GM21576 (cell line): Measurements from ENCODE around the gene CCDC187.
"Not testable (repeated sequence)": the region's sequence is repeated elsewhere in the genome, so short reads cannot be mapped to it uniquely, and the experiment has no call there.

Experiments
- ATAC-seq: cut with Tn5 transposase; IDR thresholded peaks from one replicate; pipeline ENCODE4 v1.9.1; 2021; ENCODE audit warnings: mild to moderate bottlenecking, moderate library complexity; ENCODE audit not compliant: unreplicated experiment

The CCDC187 gene

GRCh38 chr9:136244122-136244968, 59.5 kb downstream of the CCDC187 start:
- no peak for ATAC-seq

- ATAC-seq = no peak
These were observed 60.3 kb downstream of the CCDC187 start for GRCh38 chr9:136243631-136244030.

DNA sequence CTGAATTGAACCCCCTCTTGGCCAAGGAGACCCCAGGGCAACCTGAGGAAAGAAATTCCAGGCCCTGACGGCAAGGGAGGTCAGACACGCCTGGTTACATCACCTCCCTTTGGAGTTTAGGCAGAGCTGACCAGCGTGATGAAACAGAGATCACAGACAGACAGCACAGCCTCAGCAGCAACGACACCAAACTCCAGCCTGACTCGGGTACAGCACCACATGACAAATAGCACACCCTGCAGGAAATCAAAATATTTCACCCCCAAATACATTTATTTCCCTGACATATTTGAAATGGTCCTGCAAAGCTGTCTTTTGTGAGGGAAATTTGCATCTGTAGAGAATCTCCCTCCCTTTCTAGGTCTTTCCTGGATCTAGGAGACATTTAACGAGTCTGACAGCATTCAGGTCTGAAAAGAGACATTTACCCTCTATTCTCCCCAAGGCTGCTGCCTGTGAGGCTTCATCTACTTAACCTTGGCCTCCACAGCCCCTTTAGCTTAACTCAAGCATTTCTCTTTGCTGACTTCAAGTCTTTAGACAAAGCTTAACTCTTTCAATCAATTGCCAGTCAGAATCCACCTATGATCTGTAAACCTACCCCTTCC, 60.9 kb downstream of the CCDC187 start:
- no peak for ATAC-seq

DNA sequence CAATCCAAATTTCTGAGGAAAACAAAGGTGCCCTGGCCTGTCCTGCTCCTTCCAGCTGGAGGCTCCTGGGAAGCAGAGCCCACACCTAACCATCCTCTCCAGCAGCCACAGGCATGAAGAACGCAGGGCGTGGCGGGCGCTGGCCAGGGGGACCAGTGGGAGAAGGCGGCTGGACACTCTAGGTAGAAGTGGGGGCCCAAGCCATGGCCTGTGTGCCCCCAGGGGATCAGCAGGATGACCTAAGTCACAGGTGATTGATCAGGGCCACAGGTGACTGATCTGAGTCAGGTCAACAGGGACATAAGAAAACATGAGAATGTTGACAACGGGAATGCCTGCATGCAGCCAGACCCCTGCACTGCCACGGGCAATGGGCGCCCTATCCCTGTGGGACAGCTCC, 61.6 kb downstream of the CCDC187 start:
- no peak for ATAC-seq

GRCh38 chr9:136241542-136241941, 62.4 kb downstream of the CCDC187 start:
- no peak for ATAC-seq

DNA sequence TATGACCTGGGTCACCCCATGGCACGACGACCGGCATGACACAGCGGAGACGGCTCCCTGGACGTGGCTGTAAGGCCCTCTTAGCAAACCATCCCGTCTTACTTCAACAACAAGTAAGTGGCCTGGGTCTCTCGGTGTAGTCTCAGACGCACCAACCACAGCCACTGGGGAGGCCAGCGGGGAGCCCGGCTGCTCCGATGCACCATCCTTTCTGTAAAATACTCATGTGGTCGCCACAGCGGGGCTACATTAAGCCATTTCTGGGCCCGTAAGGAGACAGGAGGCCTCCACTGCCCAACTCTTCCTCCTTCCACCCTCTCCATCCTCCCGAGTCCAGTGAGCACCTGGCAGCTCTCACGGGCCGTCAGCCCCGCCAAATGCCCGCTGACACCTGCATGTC, 63.0 kb downstream of the CCDC187 start:
- no peak for ATAC-seq

- ATAC-seq = no peak
These were observed 63.9 kb downstream of the CCDC187 start for GRCh38 chr9:136239983-136240330.

DNA sequence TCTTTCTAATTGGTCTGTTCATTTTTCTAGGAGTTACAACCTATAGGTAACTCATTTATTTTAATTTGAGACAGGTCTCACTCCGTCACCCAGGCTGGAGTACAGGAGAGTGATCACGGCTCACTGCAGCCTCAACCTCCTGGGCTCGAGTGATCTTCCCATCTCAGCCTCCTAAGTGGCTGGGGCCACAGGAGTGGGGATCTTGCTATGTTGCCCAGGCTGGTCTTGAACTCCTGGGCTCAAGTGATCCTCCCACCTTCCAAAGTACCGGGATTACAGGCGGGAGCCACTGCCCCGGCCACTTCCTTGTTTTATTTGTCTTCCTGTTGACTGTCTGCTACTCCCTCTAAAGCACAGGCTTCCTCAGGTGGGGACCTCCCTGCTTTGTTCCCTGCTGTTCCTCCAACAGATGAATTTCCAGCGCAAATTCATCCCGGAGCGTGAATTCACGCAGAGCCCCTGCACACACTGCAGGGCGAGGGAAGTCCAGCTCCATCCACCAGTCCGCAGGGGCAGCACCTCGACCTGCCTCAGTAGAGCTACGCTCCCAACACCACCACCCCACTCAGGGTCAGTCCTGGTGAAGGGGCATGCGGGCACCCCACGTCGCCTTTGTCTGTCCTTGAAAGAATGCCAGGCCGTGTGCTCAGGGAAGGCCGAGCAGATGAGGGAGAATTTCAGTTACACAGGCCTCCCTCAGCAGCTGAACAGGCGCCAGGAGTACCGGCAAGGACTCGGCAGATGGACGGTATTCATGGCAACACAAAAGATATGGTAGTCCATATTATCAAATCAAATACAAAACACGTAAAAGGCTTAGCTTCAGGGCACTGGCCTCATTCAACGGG, 64.5 kb downstream of the CCDC187 start:
- no peak for ATAC-seq

GRCh38 chr9:136238342-136238732, 65.6 kb downstream of the CCDC187 start:
- no peak for ATAC-seq

DNA sequence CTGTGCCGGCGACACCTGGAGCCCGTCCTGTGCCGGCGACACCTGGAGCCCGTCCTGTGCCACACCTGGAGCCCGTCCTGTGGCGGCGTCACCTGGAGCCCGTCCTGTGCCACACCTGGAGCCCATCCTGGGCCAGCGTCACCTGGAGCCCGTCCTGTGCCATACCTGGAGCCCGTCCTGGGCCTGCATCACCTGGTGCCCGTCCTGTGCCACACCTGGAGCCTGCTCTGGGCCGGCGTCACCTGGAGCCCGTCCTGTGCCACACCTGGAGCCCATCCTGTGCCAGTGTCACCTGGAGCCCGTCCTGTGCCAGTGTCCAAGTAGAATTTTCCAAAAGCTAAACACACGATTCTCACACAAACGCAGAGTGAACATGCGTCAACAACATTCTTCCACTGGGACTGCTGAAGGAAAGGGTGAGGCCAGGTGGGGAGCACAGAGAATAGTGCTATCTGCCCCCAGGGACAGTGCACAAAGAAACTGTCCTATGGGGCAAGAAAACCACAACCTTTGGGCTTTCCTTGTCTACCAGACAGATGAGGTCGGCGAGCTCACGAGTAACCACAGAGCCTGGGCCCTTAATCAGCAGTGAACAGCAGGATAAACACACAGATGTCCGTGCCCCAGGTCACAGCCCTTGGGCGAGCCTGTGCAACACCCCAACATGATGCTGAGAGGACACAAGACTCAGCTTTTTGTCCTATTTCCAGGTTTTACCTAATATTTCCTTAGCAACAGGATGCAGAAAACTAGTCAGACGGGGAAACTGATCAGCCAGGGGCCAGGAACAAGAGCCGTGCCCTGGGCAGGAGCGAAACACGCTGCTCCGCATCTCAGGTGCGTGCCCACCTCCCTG, 66.2 kb downstream of the CCDC187 start:
- ATAC-seq = no peak

DNA sequence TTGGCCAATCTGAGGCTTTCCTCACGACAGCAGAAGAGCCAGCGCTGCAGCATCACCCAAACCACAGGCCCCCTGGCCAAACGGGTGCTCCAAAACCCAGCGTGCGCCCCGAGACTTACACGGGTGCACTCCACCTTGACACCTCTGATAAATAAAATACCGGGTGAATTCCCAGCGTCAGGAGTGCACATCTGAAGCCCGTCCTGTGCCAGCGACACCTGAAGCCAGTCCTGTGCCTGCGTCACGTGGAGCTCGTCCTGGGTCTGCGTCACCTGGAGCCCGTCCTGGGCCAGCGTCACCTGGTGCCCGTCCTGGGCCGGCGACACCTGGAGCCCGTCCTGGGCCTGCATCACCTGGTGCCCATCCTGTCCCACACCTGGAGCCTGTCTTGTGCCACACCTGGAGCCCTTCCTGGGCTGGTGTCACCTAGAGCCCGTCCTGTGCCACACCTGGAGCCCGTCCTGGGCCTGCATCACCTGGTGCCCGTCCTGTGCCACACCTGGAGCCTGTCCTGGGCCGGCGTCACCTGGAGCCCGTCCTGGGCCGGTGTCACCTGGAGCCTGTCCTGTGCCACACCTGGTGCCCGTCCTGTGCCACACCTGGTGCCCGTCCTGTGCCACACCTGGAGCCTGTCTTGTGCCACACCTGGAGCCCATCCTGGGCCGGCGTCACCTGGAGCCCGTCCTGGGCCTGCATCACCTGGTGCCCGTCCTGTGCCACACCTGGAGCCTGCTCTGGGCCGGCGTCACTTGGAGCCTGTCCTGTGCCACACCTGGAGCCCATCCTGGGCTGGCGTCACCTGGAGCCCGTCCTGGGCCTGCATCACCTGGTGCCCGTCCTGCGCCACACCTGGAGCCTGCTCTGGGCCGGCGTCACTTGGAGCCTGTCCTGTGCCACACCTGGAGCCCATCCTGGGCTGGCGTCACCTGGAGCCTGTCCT, 67.2 kb downstream of the CCDC187 start:
- not testable (repeated sequence) for ATAC-seq

DNA sequence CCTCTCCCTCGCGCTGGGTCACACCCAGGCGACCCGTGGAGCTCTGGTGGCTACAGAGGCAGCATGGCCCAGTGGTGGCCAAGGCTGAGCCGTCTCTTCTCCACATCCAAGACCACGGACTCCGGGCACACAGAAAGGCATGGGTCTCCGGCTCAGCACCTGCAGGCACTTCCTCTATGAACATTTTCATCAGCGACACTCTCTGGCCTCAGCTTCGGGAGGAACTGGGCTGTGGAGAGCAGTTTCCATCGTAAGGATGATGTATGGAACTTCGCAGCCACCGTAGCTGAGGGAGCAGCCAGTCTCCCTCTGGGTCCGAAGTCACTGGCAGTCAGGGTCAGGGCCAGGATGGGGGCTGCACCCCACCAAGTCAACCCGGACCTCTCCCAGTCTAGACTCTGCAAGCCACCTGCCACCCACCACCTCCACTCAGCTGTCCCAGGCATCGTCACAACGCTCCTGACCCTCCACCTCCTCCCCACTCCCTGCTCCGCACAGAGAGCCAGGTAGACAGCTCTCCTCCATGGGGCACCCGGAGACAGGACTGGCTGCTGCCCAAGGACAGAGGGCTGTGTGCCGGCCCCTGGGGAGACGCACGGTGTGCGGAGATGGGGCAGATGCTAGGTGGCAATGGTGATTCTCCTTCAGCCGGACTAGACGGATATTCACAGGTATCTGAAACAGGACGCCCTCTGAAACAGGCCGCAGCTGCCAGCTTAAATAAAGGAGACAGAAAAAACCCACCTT, 68.0 kb downstream of the CCDC187 start:
- no peak for ATAC-seq

DNA sequence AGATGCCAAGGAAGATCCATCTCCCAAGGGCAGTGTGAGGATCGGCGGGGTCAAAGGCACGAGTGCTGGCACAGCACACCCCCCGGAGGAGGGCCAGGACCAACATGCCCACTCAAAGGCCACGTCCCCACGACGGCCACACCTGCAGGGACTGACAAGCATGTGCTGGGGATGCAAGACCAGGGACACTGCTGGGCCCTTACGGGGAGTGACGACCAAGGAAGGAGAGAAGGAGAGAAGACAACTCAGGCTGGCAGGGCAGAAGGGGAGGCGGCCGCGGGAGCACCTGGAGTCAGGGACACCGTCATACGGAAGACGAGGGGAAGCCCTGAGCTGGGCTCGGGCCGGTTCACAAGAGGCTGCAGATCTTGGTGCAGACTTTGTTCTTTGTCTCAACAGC, 68.7 kb downstream of the CCDC187 start:
- no peak for ATAC-seq

- no peak for ATAC-seq
These were observed 69.3 kb downstream of the CCDC187 start for GRCh38 chr9:136234597-136234996.

GRCh38 chr9:136233868-136234267, 70.0 kb downstream of the CCDC187 start:
- ATAC-seq = no peak

- ATAC-seq = no peak
These were observed 70.5 kb downstream of the CCDC187 start for GRCh38 chr9:136233411-136233810.

DNA sequence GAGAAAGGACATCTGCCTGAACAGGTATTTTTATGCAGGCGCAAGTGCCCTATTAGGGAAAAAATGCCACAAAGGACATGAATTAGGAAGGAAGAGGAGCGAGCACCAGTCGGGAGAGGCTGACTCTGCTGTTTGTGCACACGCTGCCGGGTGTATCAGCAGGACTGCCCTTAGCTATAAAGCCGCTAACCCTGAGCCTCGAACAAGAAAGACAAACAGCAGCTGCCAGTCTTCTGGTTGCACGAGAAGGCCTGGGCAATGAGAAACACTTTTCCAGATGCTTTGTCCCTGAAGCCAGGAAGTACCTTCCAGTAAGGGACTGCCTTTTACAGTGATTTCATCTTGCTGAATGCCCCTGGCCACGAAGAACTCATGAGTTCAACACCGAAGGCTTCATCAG, 70.9 kb downstream of the CCDC187 start:
- ATAC-seq = no peak

DNA sequence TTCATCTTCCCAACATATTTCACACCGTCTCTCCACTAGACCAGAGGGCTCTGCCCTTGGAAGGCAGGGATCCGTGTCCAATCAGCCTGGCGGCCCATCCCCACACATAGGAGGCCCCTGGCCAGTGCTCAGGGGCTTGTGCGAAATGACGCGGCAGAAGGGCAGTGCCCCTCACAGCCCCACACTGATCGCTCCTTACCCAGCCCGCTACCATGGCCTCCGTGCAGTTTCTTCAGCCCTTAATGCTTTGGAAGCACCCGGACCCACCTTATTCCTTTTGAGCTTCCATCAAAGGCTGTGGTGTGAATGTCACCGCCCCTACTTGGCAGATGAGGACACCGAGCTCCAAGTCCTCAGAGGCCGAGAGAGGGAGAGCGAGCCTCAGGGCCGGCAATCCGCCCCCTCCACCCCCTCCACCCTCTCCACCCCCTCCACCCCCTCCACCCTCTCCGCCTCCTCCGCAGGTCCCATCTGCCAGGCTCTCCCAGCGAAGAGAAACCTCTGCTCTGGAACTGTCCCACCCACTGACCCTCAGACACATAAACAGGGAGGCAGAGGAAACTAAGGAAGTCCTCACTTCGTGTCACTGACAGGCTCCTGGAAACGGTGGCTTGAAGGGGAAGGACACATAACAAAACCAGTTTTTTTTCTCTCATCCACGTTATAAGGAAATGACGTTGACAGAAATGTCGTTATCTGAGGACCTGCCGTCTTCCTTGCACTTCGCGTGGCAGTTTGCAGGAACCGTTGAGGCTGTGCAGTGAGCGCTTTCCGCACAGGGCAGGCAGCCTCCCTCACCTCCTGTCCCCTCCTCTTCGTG, 72.2 kb downstream of the CCDC187 start:
- ATAC-seq = no peak
